ENCODE results near the gene LAMA4. TPM values are rescaled to one million over a fixed set of nuclear protein-coding genes. Genes with fewer than 3 reads are reported as not detected.
"Not testable (repeated sequence)": the region's sequence is repeated elsewhere in the genome, so short reads cannot be mapped to it uniquely, and the experiment has no call there.

Gene LAMA4
- total RNA-seq, 1 experiment from 2014 or later: 0.72 TPM

DNA sequence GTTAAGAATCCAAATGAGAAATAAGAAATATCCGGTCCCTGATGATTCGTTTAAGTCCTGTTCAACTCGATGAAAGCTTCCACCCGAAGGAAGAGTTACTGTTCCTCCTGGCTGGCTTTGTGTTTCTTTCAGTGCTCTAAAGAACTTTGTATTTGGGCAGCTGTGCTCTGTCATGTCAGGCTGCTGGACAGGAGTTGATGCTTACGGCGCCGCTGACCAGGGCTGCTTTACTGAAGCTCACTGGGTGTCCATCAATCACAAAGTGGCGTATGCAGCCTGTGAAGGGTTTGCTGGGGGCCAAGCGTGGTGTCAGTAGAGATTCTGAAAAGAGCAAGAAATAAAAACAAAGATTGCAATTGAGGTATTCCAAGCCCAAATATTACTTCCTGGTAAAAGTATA is 145.1 kb downstream of the LAMA4 start:
- no peak overlapping the region for H3K4me3 Mint-ChIP-seq (ENCODE audit: unreplicated experiment)
- no peaks in the 10 kb centered on the region for H3K36me3 Mint-ChIP-seq (ENCODE audit: insufficient read depth, unreplicated experiment)
- no TSS peak for BruUV-seq (replicated peaks)
- intact Hi-C loops (cut with micrococcal nuclease): no loop called here
- H3K9me3 Mint-ChIP-seq (ENCODE audit: unreplicated experiment): peaks cover 7% of the 10 kb centered on the region
- ChIA-PET CTCF (interaction anchor here (1.6 to 2.2 kb wide), 2 partner anchors 22 to 54 kb away, joined by 7 to 9 read pairs; partner anchors contain the start of genes FAM229B and TUBE1), POLR2A (interaction anchor here (0.8 kb wide), 1 partner anchor 22 kb away, joined by 5 read pairs; the partner anchor contains the start of genes FAM229B and TUBE1)
- H3K27ac Mint-ChIP-seq (ENCODE audit: low read depth, unreplicated experiment): no peak overlapping the region
- DNase-seq (ENCODE audit: unreplicated experiment): no peak
- TF ChIP-seq CTCF (IDR thresholded peaks at IDR 0.05; ENCODE audit: unreplicated experiment): no peak
- H3K27me3 Mint-ChIP-seq (ENCODE audit: insufficient read depth, unreplicated experiment): no peaks in the 10 kb centered on the region
- no peaks in the 10 kb centered on the region for H3K4me1 Mint-ChIP-seq (ENCODE audit: insufficient read depth, unreplicated experiment)

- CTCF ChIA-PET: no interaction called here
- DNase-seq (ENCODE audit: unreplicated experiment): no peak
- intact Hi-C loops (cut with micrococcal nuclease): no loop called here
- H3K36me3 Mint-ChIP-seq (ENCODE audit: insufficient read depth, unreplicated experiment): no peaks in the 10 kb centered on the region
- H3K9me3 Mint-ChIP-seq (ENCODE audit: unreplicated experiment): peaks cover 7% of the 10 kb centered on the region
- no peaks in the 10 kb centered on the region for H3K4me1 Mint-ChIP-seq (ENCODE audit: insufficient read depth, unreplicated experiment)
- POLR2A ChIA-PET: no interaction called here
- no peaks in the 10 kb centered on the region for H3K27me3 Mint-ChIP-seq (ENCODE audit: insufficient read depth, unreplicated experiment)
- H3K4me3 Mint-ChIP-seq (ENCODE audit: unreplicated experiment): no peak overlapping the region
- no peak for TF ChIP-seq CTCF (IDR thresholded peaks at IDR 0.05; ENCODE audit: unreplicated experiment)
- H3K27ac Mint-ChIP-seq (ENCODE audit: low read depth, unreplicated experiment): no peak overlapping the region
- BruUV-seq (replicated peaks): no TSS peak
These were observed 147.8 kb downstream of the LAMA4 start for GRCh38 chr6:112106562-112106961.

GRCh38 chr6:112106026-112106425 is 148.3 kb downstream of the LAMA4 start:
- CTCF ChIA-PET; intact Hi-C loops (cut with micrococcal nuclease); POLR2A ChIA-PET; H3K36me3 Mint-ChIP-seq (ENCODE audit: insufficient read depth, unreplicated experiment); H3K4me3 Mint-ChIP-seq (ENCODE audit: unreplicated experiment); H3K9me3 Mint-ChIP-seq (ENCODE audit: unreplicated experiment); H3K27ac Mint-ChIP-seq (ENCODE audit: low read depth, unreplicated experiment); DNase-seq (ENCODE audit: unreplicated experiment); H3K4me1 Mint-ChIP-seq (ENCODE audit: insufficient read depth, unreplicated experiment); BruUV-seq (replicated peaks); H3K27me3 Mint-ChIP-seq (ENCODE audit: insufficient read depth, unreplicated experiment): not testable (repeated sequence)

DNA sequence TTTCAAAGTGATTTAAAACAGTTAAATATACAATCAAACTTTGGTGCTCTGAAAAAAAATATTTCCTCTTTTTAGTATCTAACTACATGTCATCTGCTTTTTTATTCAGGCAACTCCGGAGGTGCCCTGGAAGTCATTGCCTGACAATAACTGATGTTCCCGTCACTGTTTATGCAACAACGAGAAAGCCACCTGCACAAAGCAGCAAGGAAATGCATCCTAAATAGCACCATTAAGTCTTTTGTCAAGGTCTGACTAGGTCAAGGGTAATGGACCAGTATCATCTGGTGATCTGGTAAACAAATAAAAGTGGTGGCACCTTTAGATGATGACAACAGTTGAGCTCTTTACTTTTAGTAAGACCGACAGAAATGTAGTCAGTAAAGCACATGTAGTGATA is 153.8 kb downstream of the LAMA4 start:
- H3K4me1 Mint-ChIP-seq (ENCODE audit: insufficient read depth, unreplicated experiment): no peaks in the 10 kb centered on the region
- POLR2A ChIA-PET: no interaction called here
- no peak for TF ChIP-seq CTCF (IDR thresholded peaks at IDR 0.05; ENCODE audit: unreplicated experiment)
- no peak overlapping the region for H3K4me3 Mint-ChIP-seq (ENCODE audit: unreplicated experiment)
- CTCF ChIA-PET: interaction anchor here (0.7 to 2.6 kb wide), 3 partner anchors 13 to 515 kb away, joined by 3 to 7 read pairs (median 7); partner anchors contain the start of genes FAM229B and TUBE1
- intact Hi-C loops (cut with micrococcal nuclease): no loop called here
- no TSS peak for BruUV-seq (replicated peaks)
- peaks cover 11% of the 10 kb centered on the region for H3K36me3 Mint-ChIP-seq (ENCODE audit: insufficient read depth, unreplicated experiment)
- H3K27ac Mint-ChIP-seq (ENCODE audit: low read depth, unreplicated experiment): no peak overlapping the region
- no peak for DNase-seq (ENCODE audit: unreplicated experiment)
- H3K27me3 Mint-ChIP-seq (ENCODE audit: insufficient read depth, unreplicated experiment): no peaks in the 10 kb centered on the region
- peaks cover 7% of the 10 kb centered on the region for H3K9me3 Mint-ChIP-seq (ENCODE audit: unreplicated experiment)

GRCh38 chr6:112096901-112097300 is 157.5 kb downstream of the LAMA4 start:
- intact Hi-C loops (cut with micrococcal nuclease): no loop called here
- Mint-ChIP-seq H3K4me1 (ENCODE audit: insufficient read depth, unreplicated experiment) (no peaks in the 10 kb centered on the region), H3K4me3 (ENCODE audit: unreplicated experiment) (no peak overlapping the region), H3K9me3 (ENCODE audit: unreplicated experiment) (no peaks in the 10 kb centered on the region), H3K27me3 (ENCODE audit: insufficient read depth, unreplicated experiment) (no peaks in the 10 kb centered on the region), H3K27ac (ENCODE audit: low read depth, unreplicated experiment) (no peak overlapping the region), H3K36me3 (ENCODE audit: insufficient read depth, unreplicated experiment) (peaks cover 11% of the 10 kb centered on the region)
- CTCF ChIA-PET: interaction anchor here (0.7 kb wide), 1 partner anchor 66 kb away, joined by 4 read pairs; no protein-coding TSS in a partner anchor
- DNase-seq (ENCODE audit: unreplicated experiment): no peak
- POLR2A ChIA-PET: interaction anchor here (1.3 kb wide), 1 partner anchor 10 kb away, joined by 3 read pairs; the partner anchor contains the start of genes FAM229B and TUBE1
- no peak for TF ChIP-seq CTCF (IDR thresholded peaks at IDR 0.05; ENCODE audit: unreplicated experiment)
- no TSS peak for BruUV-seq (replicated peaks)
